BJ (cell line): Measurements from ENCODE around the gene IFNK. TPM values are rescaled to one million over a fixed set of nuclear protein-coding genes. Genes with fewer than 3 reads are reported as not detected.

Experiments used
- CTCF ChIA-PET: fragments of 350-600 bp; formaldehyde crosslinking; extraction: SDS; loops from one replicate; lab custom pipeline; 2021; ENCODE audit warnings: antibody characterized with exemption, inconsistent platforms; lab: Yijun Ruan, JAX
- POLR2A ChIA-PET: fragments of 300-600 bp; sonication (Branson Sonifier 250); formaldehyde crosslinking; extraction: SDS; loops from one replicate; lab custom pipeline; 2021; ENCODE audit warnings: antibody characterized with exemption; lab: Charles Lee
- DNase-seq: peaks from one replicate; pipeline ENCODE4 v3.0.0-alpha.2; 2011; ENCODE audit warnings: low read depth
- H3K27me3 ChIP-seq: 2 replicates; pipeline ENCODE4 v1.6.0; 2011; ENCODE audit warnings: low read length; ENCODE audit not compliant: control insufficient read depth, insufficient read depth
- H3K36me3 ChIP-seq: 2 replicates; pipeline ENCODE4 v1.5.1; 2011; ENCODE audit warnings: low read length; ENCODE audit not compliant: control insufficient read depth, insufficient read depth
- H3K4me3 ChIP-seq: 2 replicates; pipeline ENCODE4 v1.5.1; 2011; ENCODE audit warnings: low read depth, mild to moderate bottlenecking, control low read depth, low read length
- CTCF ChIP-seq: IDR thresholded peaks from 2 replicates; pipeline ENCODE4 v1.5.1; 2011; ENCODE audit warnings: low read depth, mild to moderate bottlenecking, control low read depth, inconsistent platforms, low read length, moderate library complexity; ENCODE audit not compliant: insufficient read depth
- polyA plus RNA-seq: library from polyadenylated mRNA; depleted of rRNA; stranded (reverse); fragments of >200 nt; gene quantifications from 2 replicates; pipeline ENCODE4 v1.2.3, GENCODE V29; 2011

Gene IFNK
- polyA plus RNA-seq, 1 experiment: not detected

- no peak for DNase-seq
- POLR2A ChIA-PET: no interaction called here
- Histone ChIP-seq H3K27me3 (peaks cover 16% of the 10 kb centered on the region), H3K36me3 (no peaks in the 10 kb centered on the region), H3K4me3 (no peak overlapping the region)
- TF ChIP-seq CTCF: no peak
- CTCF ChIA-PET: interaction anchor here (0.6 to 2.7 kb wide), 2 partner anchors 199 to 440 kb away, joined by 3 to 10 read pairs; no protein-coding TSS in a partner anchor
These were observed 8.0 kb downstream of the IFNK start for GRCh38 chr9:27532046-27532445.

GRCh38 chr9:27533311-27533710, 9.2 kb downstream of the IFNK start:
- ChIA-PET POLR2A (no interaction called here), CTCF (interaction anchor here (2.7 kb wide), 1 partner anchor 200 kb away, joined by 10 read pairs; no protein-coding TSS in a partner anchor)
- Histone ChIP-seq H3K36me3 (no peaks in the 10 kb centered on the region), H3K4me3 (no peak overlapping the region), H3K27me3 (peaks cover 8% of the 10 kb centered on the region)
- no peak for TF ChIP-seq CTCF
- no peak for DNase-seq

- POLR2A ChIA-PET: no interaction called here
- no peaks in the 10 kb centered on the region for H3K36me3 ChIP-seq
- DNase-seq: no peak
- no peak for TF ChIP-seq CTCF
- CTCF ChIA-PET: interaction anchor here (2.7 kb wide), 1 partner anchor 201 kb away, joined by 10 read pairs; no protein-coding TSS in a partner anchor
- H3K27me3 ChIP-seq: peaks cover 1% of the 10 kb centered on the region; the same call in 1 of the 2 replicates
- no peak overlapping the region for H3K4me3 ChIP-seq
These were observed 10.0 kb downstream of the IFNK start for GRCh38 chr9:27534131-27534530.

GRCh38 chr9:27534658-27535209, 10.6 kb downstream of the IFNK start:
- POLR2A ChIA-PET: no interaction called here
- no peak for TF ChIP-seq CTCF
- CTCF ChIA-PET: interaction anchor here (2.1 kb wide), 1 partner anchor 202 kb away, joined by 4 read pairs; no protein-coding TSS in a partner anchor
- no peak overlapping the region for H3K4me3 ChIP-seq
- peaks cover 1% of the 10 kb centered on the region; the same call in 1 of the 2 replicates for H3K27me3 ChIP-seq
- no peak for DNase-seq
- H3K36me3 ChIP-seq: no peaks in the 10 kb centered on the region

- DNase-seq: no peak
- CTCF ChIA-PET: interaction anchor here (2.1 kb wide), 1 partner anchor 203 kb away, joined by 4 read pairs; no protein-coding TSS in a partner anchor
- TF ChIP-seq CTCF: no peak
- Histone ChIP-seq H3K36me3 (no peaks in the 10 kb centered on the region), H3K4me3 (no peak overlapping the region), H3K27me3 (peaks cover 1% of the 10 kb centered on the region; the same call in 1 of the 2 replicates)
- POLR2A ChIA-PET: no interaction called here
These were observed 11.6 kb downstream of the IFNK start for GRCh38 chr9:27535701-27536118.
